HL-60 (cell line): ENCODE results near the gene ISG15.

Experiments
- DNase-seq, 2 experiments: peaks; one replicate each; pipeline ENCODE4 v3.0.0-alpha.2; 2010 to 2020; ENCODE audit warnings: low read depth in 1 of 2, low spot score in 1 of 2
- H3K27ac ChIP-seq: fragments of 250-450 bp; sonication (Bioruptor Pico); replicated peaks from 2 replicates; pipeline ENCODE4 v1.5.1; 2020; ENCODE audit warnings: mild to moderate bottlenecking, moderate library complexity
- H3K27me3 ChIP-seq: fragments of 250-450 bp; sonication (Bioruptor Pico); 2 replicates; pipeline ENCODE4 v1.5.1; 2021; ENCODE audit warnings: mild to moderate bottlenecking, moderate library complexity; ENCODE audit not compliant: insufficient read depth, poor library complexity, severe bottlenecking
- H3K4me3 ChIP-seq: replicated peaks from 2 replicates; pipeline ENCODE4 v1.5.1; 2011; ENCODE audit warnings: mild to moderate bottlenecking, control low read depth, low read length; ENCODE audit not compliant: insufficient read depth
- CTCF ChIP-seq: IDR thresholded peaks from one replicate; pipeline ENCODE4 v1.5.1; 2011; ENCODE audit warnings: low read length, control low read depth, inconsistent platforms; ENCODE audit not compliant: insufficient read depth
- GABPA ChIP-seq: IDR thresholded peaks from 2 replicates; pipeline ENCODE4 v1.6.1; 2012; ENCODE audit warnings: low read depth
- POLR2AphosphoS5 ChIP-seq: IDR thresholded peaks from 2 replicates; pipeline ENCODE4 v1.6.1; 2012; ENCODE audit warnings: low read depth
- REST ChIP-seq: IDR thresholded peaks from 2 replicates; pipeline ENCODE4 v1.6.1; 2012; ENCODE audit warnings: low read depth; ENCODE audit not compliant: insufficient replicate concordance
- SPI1 ChIP-seq: IDR thresholded peaks from 2 replicates; pipeline ENCODE4 v1.6.1; 2012; ENCODE audit warnings: low read depth, mild to moderate bottlenecking, borderline replicate concordance

Gene ISG15

GRCh38 chr1:1001057-1001783 is 12.1 kb upstream of the ISG15 start:
- TF ChIP-seq POLR2AphosphoS5: no peak
- no peak for TF ChIP-seq GABPA
- no peak for TF ChIP-seq SPI1
- TF ChIP-seq CTCF: no peak
- TF ChIP-seq REST: no peak
- H3K27ac ChIP-seq: no peak overlapping the region
- peaks cover 56% of the 10 kb centered on the region for H3K27me3 ChIP-seq
- no peak overlapping the region for H3K4me3 ChIP-seq
- DNase-seq: no peak

GRCh38 chr1:1003618-1004419 is 9.5 kb upstream of the ISG15 start:
- TF ChIP-seq REST (no peak), SPI1 (no peak), POLR2AphosphoS5 (no peak), CTCF (no peak), GABPA (no peak)
- Histone ChIP-seq H3K27ac (no peak overlapping the region), H3K4me3 (no peak overlapping the region), H3K27me3 (peaks cover 38% of the 10 kb centered on the region)
- no peak for DNase-seq

GRCh38 chr1:1004420-1004779 is 8.9 kb upstream of the ISG15 start:
- Histone ChIP-seq H3K27me3 (peaks cover 35% of the 10 kb centered on the region), H3K27ac (no peak overlapping the region), H3K4me3 (no peak overlapping the region)
- no peak for DNase-seq
- TF ChIP-seq CTCF (no peak), POLR2AphosphoS5 (no peak), SPI1 (no peak), REST (no peak), GABPA (no peak)
